Fibroblast of lung (primary cell): ENCODE results near the gene MCOLN1.

Source experiments
- CTCF ChIP-seq, 2 donors: IDR thresholded peaks in 1 of 2; conservative IDR thresholded peaks in 1 of 2; 1 replicate in 1 of 2; 2 replicates in 1 of 2; pipeline ENCODE4 v1.5.1; 2011 to 2012; ENCODE audit warnings: low read length in 2 of 2, control low read depth in 1 of 2, inconsistent platforms in 1 of 2, low read depth in 1 of 2, mild to moderate bottlenecking in 1 of 2
- EZH2 ChIP-seq: IDR thresholded peaks from 2 replicates; pipeline ENCODE4 v1.5.1; 2012; ENCODE audit warnings: low read length, control low read depth, mild to moderate bottlenecking; ENCODE audit errors: missing control alignments

- no peak for TF ChIP-seq CTCF (conservative IDR thresholded peaks at IDR 0.05 in 1 of 2, IDR thresholded peaks at IDR 0.05 in 1 of 2; ENCODE audit: low read depth in 1 of 2, low read length in 2 of 2)
- no peak for TF ChIP-seq EZH2
Observed at GRCh38 chr19:7544626-7545025, 22.2 kb downstream of the MCOLN1 start.
